Testis (tissue), 2 donors: Measurements from ENCODE around the gene NTM.

Source experiments
- POLR2A ChIP-seq: fragments of 450-650 bp; IDR thresholded peaks from one replicate; pipeline ENCODE4 v1.6.1; 2017; ENCODE audit warnings: antibody characterized with exemption, mild to moderate bottlenecking, moderate library complexity
- TF ChIP-seq, protein P1 (sequence below), 3 experiments: fragments of 450-650 bp in 2 of 3; fragments of 200-600 bp in 1 of 3; sonication (generic) in 1 of 3; IDR thresholded peaks; one replicate each; pipeline ENCODE4 v1.5.1; 2016 to 2019; ENCODE audit warnings: antibody characterized with exemption in 3 of 3, mild to moderate bottlenecking in 2 of 3, moderate library complexity in 1 of 3

DNA sequence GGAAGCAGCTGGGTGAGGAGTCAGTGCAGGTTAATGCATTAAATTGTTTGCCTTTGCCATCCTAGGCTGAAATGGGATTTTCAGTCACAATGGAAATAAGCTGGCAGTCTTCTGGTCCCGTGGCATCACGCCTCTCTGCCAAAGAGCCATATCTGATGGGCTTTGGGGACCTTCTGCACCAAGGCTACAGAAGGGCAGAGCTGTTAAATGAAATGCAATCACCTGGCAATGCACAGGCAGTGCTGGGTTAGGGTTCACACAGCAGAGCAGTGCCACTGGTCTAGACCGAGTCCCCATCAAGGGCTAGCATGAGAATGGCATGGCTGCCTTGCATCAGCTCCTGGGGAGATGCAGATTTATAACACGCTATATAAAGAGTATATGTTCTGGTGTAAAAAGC is 749.2 kb downstream of the NTM start:
- TF ChIP-seq, protein P1, sequence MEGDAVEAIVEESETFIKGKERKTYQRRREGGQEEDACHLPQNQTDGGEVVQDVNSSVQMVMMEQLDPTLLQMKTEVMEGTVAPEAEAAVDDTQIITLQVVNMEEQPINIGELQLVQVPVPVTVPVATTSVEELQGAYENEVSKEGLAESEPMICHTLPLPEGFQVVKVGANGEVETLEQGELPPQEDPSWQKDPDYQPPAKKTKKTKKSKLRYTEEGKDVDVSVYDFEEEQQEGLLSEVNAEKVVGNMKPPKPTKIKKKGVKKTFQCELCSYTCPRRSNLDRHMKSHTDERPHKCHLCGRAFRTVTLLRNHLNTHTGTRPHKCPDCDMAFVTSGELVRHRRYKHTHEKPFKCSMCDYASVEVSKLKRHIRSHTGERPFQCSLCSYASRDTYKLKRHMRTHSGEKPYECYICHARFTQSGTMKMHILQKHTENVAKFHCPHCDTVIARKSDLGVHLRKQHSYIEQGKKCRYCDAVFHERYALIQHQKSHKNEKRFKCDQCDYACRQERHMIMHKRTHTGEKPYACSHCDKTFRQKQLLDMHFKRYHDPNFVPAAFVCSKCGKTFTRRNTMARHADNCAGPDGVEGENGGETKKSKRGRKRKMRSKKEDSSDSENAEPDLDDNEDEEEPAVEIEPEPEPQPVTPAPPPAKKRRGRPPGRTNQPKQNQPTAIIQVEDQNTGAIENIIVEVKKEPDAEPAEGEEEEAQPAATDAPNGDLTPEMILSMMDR (IDR thresholded peaks at IDR 0.05) = no peak
- no peak for TF ChIP-seq POLR2A
